ENCODE measurements around the gene ADCY6.

Gene ADCY6

DNA sequence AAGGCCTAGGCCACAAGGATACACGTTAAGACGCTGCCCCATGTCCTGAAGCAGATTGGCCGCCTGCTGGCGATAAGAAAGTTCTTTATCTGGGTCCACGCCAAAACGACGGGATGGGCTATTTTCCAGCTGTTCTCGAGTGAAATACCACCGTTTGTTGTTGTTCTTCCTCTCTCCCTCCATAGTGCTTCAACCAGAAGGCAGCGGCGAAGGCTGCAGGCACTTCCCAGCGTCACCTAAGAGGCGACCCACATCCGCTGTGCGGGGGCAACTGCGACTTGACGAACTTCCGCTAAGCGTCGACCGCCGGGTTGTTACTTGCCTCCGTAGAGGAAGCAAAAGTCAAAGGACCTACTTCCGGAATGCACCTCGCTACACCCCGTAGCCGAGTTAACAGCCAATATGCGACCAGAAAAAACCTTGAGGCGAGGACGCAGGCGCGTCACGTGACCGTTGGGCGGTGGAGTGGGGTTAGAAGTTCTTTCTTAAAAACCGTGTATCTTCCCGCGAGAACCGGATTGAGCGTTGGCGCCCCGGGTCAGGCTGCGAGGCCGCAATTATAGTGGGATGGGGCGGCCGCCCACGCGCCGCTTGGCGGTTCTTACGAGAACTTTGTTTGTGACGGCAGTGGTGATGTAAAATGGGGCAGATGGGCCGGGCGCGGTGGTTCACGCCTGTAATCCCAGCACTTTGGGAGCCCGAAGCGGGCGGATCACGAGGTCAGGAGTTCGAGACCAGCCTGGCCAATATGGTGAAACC is 72.2 kb downstream of the ADCY6 start, which contains the start of gene CCNT1:
TSS of gene CCNT1 (minus strand) at position 215 of the 759 bp plus-strand sequence. CDS start at position 183, 32 bp downstream.
- in situ Hi-C loops (cut with HindIII; ENCODE audit: low sequenced_read_pairs), result no loop called here
- H3K4me3 ChIP-seq (ENCODE audit: low read depth, low read length), result peak within 1 kb of the TSS; percentile 93
- peak; percentile 100 for DNase-seq (ENCODE audit: low read depth, low spot score)
- TF ChIP-seq, protein P1, sequence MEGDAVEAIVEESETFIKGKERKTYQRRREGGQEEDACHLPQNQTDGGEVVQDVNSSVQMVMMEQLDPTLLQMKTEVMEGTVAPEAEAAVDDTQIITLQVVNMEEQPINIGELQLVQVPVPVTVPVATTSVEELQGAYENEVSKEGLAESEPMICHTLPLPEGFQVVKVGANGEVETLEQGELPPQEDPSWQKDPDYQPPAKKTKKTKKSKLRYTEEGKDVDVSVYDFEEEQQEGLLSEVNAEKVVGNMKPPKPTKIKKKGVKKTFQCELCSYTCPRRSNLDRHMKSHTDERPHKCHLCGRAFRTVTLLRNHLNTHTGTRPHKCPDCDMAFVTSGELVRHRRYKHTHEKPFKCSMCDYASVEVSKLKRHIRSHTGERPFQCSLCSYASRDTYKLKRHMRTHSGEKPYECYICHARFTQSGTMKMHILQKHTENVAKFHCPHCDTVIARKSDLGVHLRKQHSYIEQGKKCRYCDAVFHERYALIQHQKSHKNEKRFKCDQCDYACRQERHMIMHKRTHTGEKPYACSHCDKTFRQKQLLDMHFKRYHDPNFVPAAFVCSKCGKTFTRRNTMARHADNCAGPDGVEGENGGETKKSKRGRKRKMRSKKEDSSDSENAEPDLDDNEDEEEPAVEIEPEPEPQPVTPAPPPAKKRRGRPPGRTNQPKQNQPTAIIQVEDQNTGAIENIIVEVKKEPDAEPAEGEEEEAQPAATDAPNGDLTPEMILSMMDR (IDR thresholded peaks at IDR 0.05; ENCODE audit: low read depth, low read length), result peak; percentile 34

Data from astrocyte of the spinal cord (primary cell).